ENCODE measurements around the gene TGFBR3. TPM values are rescaled to one million over a fixed set of nuclear protein-coding genes. Genes with fewer than 3 reads are reported as not detected.

TGFBR3 gene
- total and polyA plus RNA-seq, 2 experiments from 2014 or later: 46.8 to 68.3 TPM

GRCh38 chr1:91771717-91772116, 114.2 kb downstream of the TGFBR3 start:
- TF ChIP-seq EZH2 (IDR thresholded peaks at IDR 0.05; ENCODE audit: borderline replicate concordance) (no peak), EZH2phosphoT487 (IDR thresholded peaks at IDR 0.05; ENCODE audit: low read depth, severe bottlenecking, unreplicated experiment) (no peak), CTCF (IDR thresholded peaks at IDR 0.05; ENCODE audit: poor library complexity) (no peak)
- peaks cover 3% of the 10 kb centered on the region for H3K79me2 ChIP-seq
- DNase-seq (ENCODE audit: low spot score): no peak
- 94% methylated on average over 2 of the region's 2 CpGs for WGBS (ENCODE audit: low lambda C conversion rate, missing lambda C conversion rate)
- no peak overlapping the region for H3K4me3 ChIP-seq
- H3K36me3 ChIP-seq (replicated peaks; ENCODE audit: insufficient read depth, low read depth): no peaks in the 10 kb centered on the region
- H3K9me2 ChIP-seq (replicated peaks; ENCODE audit: insufficient read depth): no peaks in the 10 kb centered on the region
- H3K9me3 ChIP-seq (ENCODE audit: low read depth): no peaks in the 10 kb centered on the region
- no peaks in the 10 kb centered on the region for H4K20me1 ChIP-seq (ENCODE audit: insufficient read depth, poor library complexity, severe bottlenecking)
- H3K4me2 ChIP-seq: no peak overlapping the region
- no peak overlapping the region for H3K27ac ChIP-seq
- H3K4me1 ChIP-seq (ENCODE audit: insufficient read depth): peaks cover under 1% of the 10 kb centered on the region
- no peak overlapping the region for H2AFZ ChIP-seq
- no peaks in the 10 kb centered on the region for H3K27me3 ChIP-seq

- Histone ChIP-seq H3K27ac (no peak overlapping the region), H3K4me3 (no peak overlapping the region), H3K4me1 (ENCODE audit: insufficient read depth) (no peaks in the 10 kb centered on the region), H3K9me3 (ENCODE audit: low read depth) (no peaks in the 10 kb centered on the region), H3K9me2 (replicated peaks; ENCODE audit: insufficient read depth) (no peaks in the 10 kb centered on the region), H3K27me3 (no peaks in the 10 kb centered on the region), H3K79me2 (peaks cover 3% of the 10 kb centered on the region), H2AFZ (no peak overlapping the region), H3K4me2 (no peak overlapping the region), H4K20me1 (ENCODE audit: insufficient read depth, poor library complexity, severe bottlenecking) (no peaks in the 10 kb centered on the region), H3K36me3 (replicated peaks; ENCODE audit: insufficient read depth, low read depth) (no peaks in the 10 kb centered on the region)
- TF ChIP-seq CTCF (IDR thresholded peaks at IDR 0.05; ENCODE audit: poor library complexity) (no peak), EZH2phosphoT487 (IDR thresholded peaks at IDR 0.05; ENCODE audit: low read depth, severe bottlenecking, unreplicated experiment) (no peak), EZH2 (IDR thresholded peaks at IDR 0.05; ENCODE audit: borderline replicate concordance) (no peak)
- DNase-seq (ENCODE audit: low spot score): no peak
- WGBS (ENCODE audit: low lambda C conversion rate, missing lambda C conversion rate): 91% methylated on average over 4 of the region's 4 CpGs
These were observed 115.2 kb downstream of the TGFBR3 start for GRCh38 chr1:91770667-91771268.

GRCh38 chr1:91769742-91770141, 116.2 kb downstream of the TGFBR3 start:
- Histone ChIP-seq H3K4me3 (no peak overlapping the region), H3K27me3 (no peaks in the 10 kb centered on the region), H3K27ac (no peak overlapping the region), H3K9me3 (ENCODE audit: low read depth) (no peaks in the 10 kb centered on the region), H3K4me1 (ENCODE audit: insufficient read depth) (no peaks in the 10 kb centered on the region), H3K9me2 (replicated peaks; ENCODE audit: insufficient read depth) (no peaks in the 10 kb centered on the region), H2AFZ (no peak overlapping the region), H4K20me1 (ENCODE audit: insufficient read depth, poor library complexity, severe bottlenecking) (no peaks in the 10 kb centered on the region), H3K79me2 (peaks cover 3% of the 10 kb centered on the region), H3K4me2 (no peak overlapping the region), H3K36me3 (replicated peaks; ENCODE audit: insufficient read depth, low read depth) (no peaks in the 10 kb centered on the region)
- no peak for TF ChIP-seq EZH2 (IDR thresholded peaks at IDR 0.05; ENCODE audit: borderline replicate concordance)
- no peak for TF ChIP-seq CTCF (IDR thresholded peaks at IDR 0.05; ENCODE audit: poor library complexity)
- TF ChIP-seq EZH2phosphoT487 (IDR thresholded peaks at IDR 0.05; ENCODE audit: low read depth, severe bottlenecking, unreplicated experiment): no peak
- 87% methylated on average over 5 of the region's 5 CpGs for WGBS (ENCODE audit: low lambda C conversion rate, missing lambda C conversion rate)
- DNase-seq (ENCODE audit: low spot score): no peak
